ENCODE results near the gene SOHLH1.

Gene SOHLH1

GRCh38 chr9:135655317-135655716, 44.0 kb downstream of the SOHLH1 start:
- no peak for DNase-seq

- no peak for DNase-seq
These were observed 48.9 kb downstream of the SOHLH1 start for GRCh38 chr9:135650408-135650807.

GRCh38 chr9:135649508-135649907, 49.8 kb downstream of the SOHLH1 start:
- DNase-seq = no peak

- no peak for DNase-seq
These were observed 50.5 kb downstream of the SOHLH1 start for GRCh38 chr9:135648494-135649410.

- DNase-seq = no peak
These were observed 51.4 kb downstream of the SOHLH1 start for GRCh38 chr9:135647884-135648283.

- DNase-seq = no peak
These were observed 54.6 kb downstream of the SOHLH1 start for GRCh38 chr9:135644631-135645218.

Data from hematopoietic multipotent progenitor cell treated with erythropoietin and hydrocortisone succinate and interleukin-3 and kit ligand, for 8 days (in vitro differentiated cells).